IMR-90 (cell line): ENCODE results near the gene SDCCAG8. TPM values are rescaled to one million over a fixed set of nuclear protein-coding genes. Genes with fewer than 3 reads are reported as not detected.

Experiments used
- ATAC-seq: fragments of 200-7000 bp; cut with Tn5 transposase; 2 replicates; pipeline ENCODE4 v1.9.1; 2020; ENCODE audit warnings: low read depth, mild to moderate bottlenecking, moderate library complexity
- BruUV-seq: library from RNA; stranded (reverse); fragments of 400-500 nt; replicated peaks from 2 replicates; lab custom pipeline; 2021; lab: Mats Ljungman, UMichigan
- CTCF ChIA-PET: fragments of 300-600 bp; formaldehyde crosslinking; extraction: SDS; loops from one replicate; lab custom pipeline; 2021; ENCODE audit warnings: antibody characterized with exemption; lab: Yijun Ruan, JAX
- POLR2A ChIA-PET: fragments of 300-600 bp; sonication (Branson Sonifier 250); formaldehyde crosslinking; loops from one replicate; lab custom pipeline; 2022; ENCODE audit warnings: antibody characterized with exemption; ENCODE audit not compliant: unreplicated experiment; lab: Charles Lee
- DNase-seq: peaks from one replicate; pipeline ENCODE4 v3.0.0; 2013
- H2AFZ ChIP-seq: replicated peaks from 2 replicates; pipeline ENCODE3; 2013; ENCODE audit warnings: low read length, mild to moderate bottlenecking; ENCODE audit not compliant: poor library complexity
- H2AK5ac ChIP-seq: 2 replicates; pipeline ENCODE4 v1.6.1; 2013; ENCODE audit warnings: low read depth, low read length, inconsistent platforms
- H2AK9ac ChIP-seq: replicated peaks from 2 replicates; pipeline ENCODE3; 2013; ENCODE audit warnings: mild to moderate bottlenecking, low read depth, low read length, moderate library complexity; ENCODE audit not compliant: poor library complexity
- H2BK120ac ChIP-seq: 2 replicates; pipeline ENCODE4 v1.6.1; 2013; ENCODE audit warnings: low read depth, low read length, inconsistent platforms
- H2BK15ac ChIP-seq: 3 replicates; pipeline ENCODE4 v1.6.1; 2013; ENCODE audit warnings: low read depth, low read length, inconsistent platforms
- H2BK20ac ChIP-seq: 2 replicates; pipeline ENCODE4 v1.6.1; 2013; ENCODE audit warnings: low read depth, mild to moderate bottlenecking, inconsistent platforms, low read length, moderate library complexity
- H2BK5ac ChIP-seq: 2 replicates; pipeline ENCODE4 v1.6.1; 2013; ENCODE audit warnings: mild to moderate bottlenecking, low read depth, low read length, inconsistent platforms; ENCODE audit not compliant: poor library complexity, severe bottlenecking
- H3K14ac ChIP-seq: replicated peaks from 2 replicates; pipeline ENCODE4 v1.6.1; 2013; ENCODE audit warnings: low read depth, low read length, inconsistent platforms
- H3K18ac ChIP-seq: 2 replicates; pipeline ENCODE4 v1.6.1; 2013; ENCODE audit warnings: low read depth, low read length, control low read depth
- H3K23ac ChIP-seq: 2 replicates; pipeline ENCODE4 v1.6.1; 2013; ENCODE audit warnings: low read depth, low read length, inconsistent platforms
- H3K27ac ChIP-seq: 2 replicates; pipeline ENCODE4 v1.5.1; 2013; ENCODE audit warnings: mild to moderate bottlenecking, control low read depth, low read length; ENCODE audit not compliant: insufficient read depth
- H3K27me3 ChIP-seq: 2 replicates; pipeline ENCODE4 v1.6.1; 2013; ENCODE audit warnings: low read length; ENCODE audit not compliant: control insufficient read depth, insufficient read depth
- H3K36me3 ChIP-seq: 2 replicates; pipeline ENCODE4 v1.6.1; 2013; ENCODE audit warnings: low read length, mixed read lengths; ENCODE audit not compliant: control insufficient read depth, insufficient read depth
- H3K4ac ChIP-seq: 2 replicates; pipeline ENCODE4 v1.6.1; 2013; ENCODE audit warnings: low read depth, low read length, inconsistent platforms
- H3K4me1 ChIP-seq: 2 replicates; pipeline ENCODE4 v1.6.1; 2013; ENCODE audit warnings: low read length, mixed read lengths; ENCODE audit not compliant: control insufficient read depth, insufficient read depth
- H3K4me2 ChIP-seq: 2 replicates; pipeline ENCODE4 v1.6.1; 2013; ENCODE audit warnings: low read depth, mild to moderate bottlenecking, control low read depth, low read length, moderate library complexity
- H3K4me3 ChIP-seq: 2 replicates; pipeline ENCODE4 v1.5.1; 2013; ENCODE audit warnings: low read depth, mild to moderate bottlenecking, control low read depth, low read length, moderate library complexity; ENCODE audit not compliant: insufficient read depth
- H3K56ac ChIP-seq: 2 replicates; pipeline ENCODE4 v1.6.1; 2013; ENCODE audit warnings: low read length, inconsistent platforms; ENCODE audit not compliant: insufficient read depth; ENCODE audit errors: extremely low read depth
- H3K79me1 ChIP-seq, 2 experiments: 2 replicates each; pipeline ENCODE4 v1.6.1; 2013; ENCODE audit warnings: low read length in 2 of 2, inconsistent platforms in 1 of 2, low read depth in 1 of 2
- H3K9ac ChIP-seq: 2 replicates; pipeline ENCODE4 v1.6.1; 2013; ENCODE audit warnings: low read depth, low read length, control low read depth
- H3K9me1 ChIP-seq: 2 replicates; pipeline ENCODE4 v1.6.1; 2013; ENCODE audit warnings: low read length, inconsistent platforms; ENCODE audit not compliant: insufficient read depth
- H3K9me3 ChIP-seq: 2 replicates; pipeline ENCODE4 v1.6.1; 2013; ENCODE audit warnings: low read length; ENCODE audit not compliant: control insufficient read depth, insufficient read depth
- H4K20me1 ChIP-seq: 2 replicates; pipeline ENCODE4 v1.6.1; 2013; ENCODE audit warnings: low read length, inconsistent platforms; ENCODE audit not compliant: insufficient read depth
- H4K5ac ChIP-seq: 2 replicates; pipeline ENCODE4 v1.6.1; 2013; ENCODE audit warnings: mild to moderate bottlenecking, low read depth, low read length, control low read depth
- H4K8ac ChIP-seq, 2 experiments: 2 replicates each; pipeline ENCODE4 v1.6.1; 2013; ENCODE audit warnings: low read depth in 2 of 2, low read length in 2 of 2, control low read depth in 1 of 2, inconsistent platforms in 1 of 2
- H4K91ac ChIP-seq: 2 replicates; pipeline ENCODE4 v1.6.1; 2013; ENCODE audit warnings: low read depth, low read length, inconsistent platforms; ENCODE audit not compliant: insufficient read depth
- BHLHE40 ChIP-seq: fragments of 150-350 bp; IDR thresholded peaks from 2 replicates; pipeline ENCODE4 v1.6.1; 2016; ENCODE audit warnings: mild to moderate bottlenecking, low read depth, low read length
- CEBPB ChIP-seq: IDR thresholded peaks from 2 replicates; pipeline ENCODE4 v1.6.1; 2012; ENCODE audit warnings: low read depth, low read length, improper control_type of control experiment
- CHD1 ChIP-seq: IDR thresholded peaks from 2 replicates; pipeline ENCODE4 v1.6.1; 2012; ENCODE audit warnings: low read depth, low read length, improper control_type of control experiment
- CTCF ChIP-seq: conservative IDR thresholded peaks from 2 replicates; pipeline ENCODE4 v1.5.1; 2012; ENCODE audit warnings: mild to moderate bottlenecking, low read depth, low read length, improper control_type of control experiment
- FOS ChIP-seq: fragments of 150-350 bp; IDR thresholded peaks from 2 replicates; pipeline ENCODE4 v1.6.1; 2016; ENCODE audit warnings: low read depth, low read length
- MAZ ChIP-seq: IDR thresholded peaks from 2 replicates; pipeline ENCODE4 v1.6.1; 2012; ENCODE audit warnings: low read depth, mild to moderate bottlenecking, low read length, improper control_type of control experiment, moderate library complexity, borderline replicate concordance
- MXI1 ChIP-seq: IDR thresholded peaks from 2 replicates; pipeline ENCODE4 v1.6.1; 2012; ENCODE audit warnings: low read depth, mild to moderate bottlenecking, low read length, moderate library complexity, borderline replicate concordance
- RAD21 ChIP-seq: IDR thresholded peaks from 2 replicates; pipeline ENCODE4 v1.6.1; 2012; ENCODE audit warnings: low read length, improper control_type of control experiment
- RFX5 ChIP-seq: IDR thresholded peaks from 2 replicates; pipeline ENCODE4 v1.8.0; 2012; ENCODE audit warnings: low read depth, mild to moderate bottlenecking, low read length, moderate library complexity
- USF2 ChIP-seq: fragments of 150-350 bp; IDR thresholded peaks from 2 replicates; pipeline ENCODE4 v1.6.1; 2017; ENCODE audit warnings: mild to moderate bottlenecking, antibody characterized with exemption, low read length, low read depth
- WGBS, 2 experiments: methylation state at CpG; one replicate each; pipeline versions ENCODE4 v1.1.5 to v1.1.7; 2013; ENCODE audit warnings: missing lambda C conversion rate in 2 of 2; ENCODE audit not compliant: insufficient read length in 1 of 2; ENCODE audit errors: extremely low coverage in 2 of 2; 5-methylcytosine and 5-hydroxymethylcytosine counted together
- dilution Hi-C: fragments of 300-500 bp; cut with HindIII; formaldehyde crosslinking; loops from one replicate; pipeline ENCODE4 v1.14.3; 2018; ENCODE audit warnings: low sequenced_read_pairs; ENCODE audit not compliant: unreplicated experiment
- in situ Hi-C: fragments of 300-500 bp; cut with MboI; formaldehyde crosslinking; loops from 3 replicates; pipeline ENCODE4 v1.14.3; 2019; ENCODE audit warnings: low sequenced_read_pairs, inconsistent platforms, mixed read lengths
- intact Hi-C: fragments of 100-400 bp; cut with micrococcal nuclease; formaldehyde crosslinking; loops from 2 replicates; pipeline ENCODE4 v1.10.0; 2022
- polyA plus RNA-seq, 3 experiments: library from polyadenylated mRNA; depleted of rRNA; stranded (reverse); fragments of >200 nt; gene quantifications; 2 replicates each; pipeline ENCODE4 v1.2.3, GENCODE V29; 2012; ENCODE audit warnings: low replicate concordance in 1 of 3
- total RNA-seq: library from RNA; depleted of rRNA; stranded (reverse); fragments of >200 nt; gene quantifications from 2 replicates; pipeline ENCODE4 v1.2.3, GENCODE V29; 2012

SDCCAG8 gene
- total and polyA plus RNA-seq, 2 of the 4 experiments (the other 2 are of a cell fraction) = 25.2 to 46.8 TPM

GRCh38 chr1:243428084-243428483 lies 172.2 kb downstream of the SDCCAG8 start:
- BruUV-seq = no TSS peak
- no peaks in the 10 kb centered on the region for H3K4me1 ChIP-seq
- no peak overlapping the region for H4K91ac ChIP-seq
- no peak overlapping the region for H2BK15ac ChIP-seq
- intact Hi-C loops = no loop called here
- dilution Hi-C loops = no loop called here
- H3K9me3 ChIP-seq = no peaks in the 10 kb centered on the region
- no peak overlapping the region for H3K4ac ChIP-seq
- H3K18ac ChIP-seq = no peak overlapping the region
- H2AK5ac ChIP-seq = no peak overlapping the region
- no peak overlapping the region for H3K9ac ChIP-seq
- H2AFZ ChIP-seq = no peak overlapping the region
- WGBS, 2 experiments = no CpG with 5 or more reads among the region's 3 CpGs
- H3K23ac ChIP-seq = no peak overlapping the region
- no peak overlapping the region for H2AK9ac ChIP-seq
- DNase-seq = no peak
- ATAC-seq = no peak
- H3K36me3 ChIP-seq = peaks cover 8% of the 10 kb centered on the region
- no peak overlapping the region for H2BK5ac ChIP-seq
- H3K9me1 ChIP-seq = peaks cover 5% of the 10 kb centered on the region; the same call in 1 of the 2 replicates
- in situ Hi-C loops = no loop called here
- no peak for TF ChIP-seq MXI1
- no peak for TF ChIP-seq RFX5
- no peak for TF ChIP-seq USF2
- TF ChIP-seq CEBPB = no peak
- no peak for TF ChIP-seq CHD1
- TF ChIP-seq MAZ = no peak
- TF ChIP-seq BHLHE40 = no peak
- no peak for TF ChIP-seq FOS
- no peak for TF ChIP-seq RAD21
- no peak for TF ChIP-seq CTCF
- no peak overlapping the region for H3K27ac ChIP-seq
- H3K14ac ChIP-seq = no peak overlapping the region
- no peaks in the 10 kb centered on the region for H3K79me1 ChIP-seq
- CTCF ChIA-PET = no interaction called here
- no peak overlapping the region for H2BK120ac ChIP-seq
- POLR2A ChIA-PET = no interaction called here
- no peak overlapping the region for H2BK20ac ChIP-seq
- H4K5ac ChIP-seq = no peak overlapping the region
- no peak overlapping the region for H4K8ac ChIP-seq
- no peaks in the 10 kb centered on the region for H3K27me3 ChIP-seq
- no peak overlapping the region for H3K4me3 ChIP-seq
- no peaks in the 10 kb centered on the region for H4K20me1 ChIP-seq
- H3K4me2 ChIP-seq = no peak overlapping the region
- H3K56ac ChIP-seq = no peak overlapping the region
